ENCODE measurements around the gene NECTIN3.
A peak's percentile ranks its signal among the peaks of the same experiment; 100 is the strongest.

NECTIN3 gene, protein sequence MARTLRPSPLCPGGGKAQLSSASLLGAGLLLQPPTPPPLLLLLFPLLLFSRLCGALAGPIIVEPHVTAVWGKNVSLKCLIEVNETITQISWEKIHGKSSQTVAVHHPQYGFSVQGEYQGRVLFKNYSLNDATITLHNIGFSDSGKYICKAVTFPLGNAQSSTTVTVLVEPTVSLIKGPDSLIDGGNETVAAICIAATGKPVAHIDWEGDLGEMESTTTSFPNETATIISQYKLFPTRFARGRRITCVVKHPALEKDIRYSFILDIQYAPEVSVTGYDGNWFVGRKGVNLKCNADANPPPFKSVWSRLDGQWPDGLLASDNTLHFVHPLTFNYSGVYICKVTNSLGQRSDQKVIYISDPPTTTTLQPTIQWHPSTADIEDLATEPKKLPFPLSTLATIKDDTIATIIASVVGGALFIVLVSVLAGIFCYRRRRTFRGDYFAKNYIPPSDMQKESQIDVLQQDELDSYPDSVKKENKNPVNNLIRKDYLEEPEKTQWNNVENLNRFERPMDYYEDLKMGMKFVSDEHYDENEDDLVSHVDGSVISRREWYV

DNA sequence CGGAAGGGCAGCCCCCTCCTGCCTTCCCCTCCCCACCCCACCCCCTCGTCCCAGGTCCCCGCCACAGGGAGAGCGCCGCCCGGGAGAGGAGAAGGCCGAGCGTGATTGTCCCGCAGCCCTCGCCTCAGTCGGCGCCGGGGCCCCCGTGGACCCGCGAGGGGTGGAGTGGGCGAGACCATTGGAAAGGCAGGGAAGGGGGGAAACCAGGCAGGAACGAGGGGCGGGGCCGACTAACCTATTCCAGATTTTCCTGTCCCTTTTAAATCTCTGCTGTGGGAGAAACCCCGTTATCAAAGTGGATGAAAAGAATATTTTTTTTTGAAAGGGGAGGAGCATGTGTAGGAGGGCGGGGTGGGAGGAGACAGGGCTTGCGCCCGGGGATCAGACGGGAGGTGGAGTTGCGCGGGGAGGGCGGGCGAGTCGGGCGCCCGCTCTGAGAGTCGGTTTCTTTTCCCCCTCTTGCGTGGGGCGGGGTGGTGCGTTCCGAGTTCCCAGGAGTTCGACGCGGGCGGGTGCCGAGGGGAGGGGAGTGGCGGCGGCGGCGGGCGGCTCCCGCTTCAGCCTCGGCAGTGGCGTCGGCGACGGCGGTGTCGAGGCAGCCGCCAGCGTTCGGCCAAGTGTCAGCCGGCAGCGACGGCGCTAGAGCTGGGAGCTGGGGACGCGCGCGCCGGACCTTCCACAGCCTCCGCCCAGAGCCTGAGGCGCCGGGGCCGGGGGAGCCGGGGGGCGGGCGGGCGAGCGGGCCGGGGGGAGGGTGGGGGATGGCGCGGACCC, at the start of gene NECTIN3:
NECTIN3 (plus strand) TSS at position 560 of the 774 bp plus-strand sequence; CDS start at position 762, 202 bp downstream.
- H3K36me3 ChIP-seq (ENCODE audit: control insufficient read depth, insufficient read depth, low read length) = no peaks in the 10 kb centered on the region
- peak within 1 kb of the TSS; percentile 89 for H3K9ac ChIP-seq (ENCODE audit: low read length)
- H3K4me1 ChIP-seq (ENCODE audit: control insufficient read depth, insufficient read depth, low read length) = peaks cover 5% of the 10 kb centered on the region
- no peaks in the 10 kb centered on the region for H3K9me3 ChIP-seq (ENCODE audit: control insufficient read depth, low read length)
- peak within 1 kb of the TSS; percentile 97 for H3K4me3 ChIP-seq (ENCODE audit: low read length)
- no peaks in the 10 kb centered on the region for H3K27me3 ChIP-seq (ENCODE audit: control insufficient read depth, insufficient read depth, low read length)

DNA sequence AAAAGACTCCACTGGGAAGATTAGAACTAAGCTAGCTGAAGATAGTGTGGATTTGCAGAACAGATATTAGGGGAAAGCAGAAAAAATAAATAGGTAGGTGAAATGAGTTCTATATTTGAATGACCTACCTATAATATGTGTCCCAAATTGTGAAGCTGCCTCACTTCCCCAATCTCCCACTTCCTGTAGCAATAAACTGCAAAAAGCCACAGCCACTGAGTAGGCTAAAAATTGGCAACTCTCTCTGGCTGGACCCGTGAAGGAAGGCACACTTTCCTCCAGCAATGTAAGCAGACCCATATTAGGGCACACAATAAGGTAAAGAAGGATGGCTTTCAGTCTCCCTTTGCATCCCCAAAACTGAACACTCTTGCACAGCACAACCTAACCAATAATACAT, 43.7 kb upstream of the NECTIN3 start:
- H3K9me3 ChIP-seq (ENCODE audit: control insufficient read depth, low read length) = no peaks in the 10 kb centered on the region
- H3K4me3 ChIP-seq (ENCODE audit: low read length) = no peak overlapping the region

DNA sequence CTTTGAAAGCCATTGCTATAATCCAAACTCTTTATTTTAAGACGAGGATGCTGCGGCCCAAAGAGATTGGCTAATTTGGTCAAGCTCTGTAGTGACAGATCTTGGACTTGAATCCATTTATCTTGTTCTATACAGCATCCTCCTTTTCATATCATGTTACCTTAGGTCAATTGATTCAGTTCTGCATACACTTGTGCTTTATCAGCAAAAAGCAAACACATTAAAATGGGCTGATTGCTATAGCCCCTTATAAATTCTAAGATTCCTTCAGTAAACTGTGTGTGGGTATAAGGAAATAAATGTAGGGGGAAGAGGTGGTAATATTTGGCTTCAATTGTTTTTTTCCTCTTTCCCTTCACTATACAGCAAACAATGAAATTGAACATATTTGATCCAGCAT, 40.1 kb upstream of the NECTIN3 start:
- H3K36me3 ChIP-seq (ENCODE audit: control insufficient read depth, insufficient read depth, low read length) = no peaks in the 10 kb centered on the region
- H3K4me1 ChIP-seq (ENCODE audit: control insufficient read depth, insufficient read depth, low read length) = peaks cover 14% of the 10 kb centered on the region
- no peak overlapping the region for H3K9ac ChIP-seq (ENCODE audit: low read length)
- H3K4me3 ChIP-seq (ENCODE audit: low read length) = no peak overlapping the region
- H3K9me3 ChIP-seq (ENCODE audit: control insufficient read depth, low read length) = no peaks in the 10 kb centered on the region
- no peaks in the 10 kb centered on the region for H3K27me3 ChIP-seq (ENCODE audit: control insufficient read depth, insufficient read depth, low read length)

More for the DNA sequence above, 43.7 kb upstream of the NECTIN3 start:
- Histone ChIP-seq H3K4me1 (ENCODE audit: control insufficient read depth, insufficient read depth, low read length) (no peaks in the 10 kb centered on the region), H3K36me3 (ENCODE audit: control insufficient read depth, insufficient read depth, low read length) (no peaks in the 10 kb centered on the region), H3K9ac (ENCODE audit: low read length) (no peak overlapping the region), H3K27me3 (ENCODE audit: control insufficient read depth, insufficient read depth, low read length) (no peaks in the 10 kb centered on the region)

DNA sequence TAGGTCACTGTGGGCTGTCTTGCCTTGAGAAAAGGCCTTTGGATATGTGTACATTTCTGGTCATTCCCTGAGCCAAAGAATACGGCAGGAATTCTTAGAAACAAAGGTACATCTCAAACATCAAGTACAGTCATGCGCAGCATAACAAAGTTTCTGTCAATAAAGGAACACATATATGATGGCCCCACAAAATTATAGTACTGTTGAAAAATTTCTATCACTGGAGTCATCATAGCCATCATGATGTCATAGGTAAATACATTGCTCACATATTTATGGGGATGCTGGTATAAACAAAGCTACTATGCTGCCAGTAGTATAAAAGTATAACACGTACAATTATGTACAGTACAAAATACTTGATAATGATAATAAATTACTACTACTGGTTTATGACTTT, 38.9 kb upstream of the NECTIN3 start:
- no peak overlapping the region for H3K4me3 ChIP-seq (ENCODE audit: low read length)
- H3K9ac ChIP-seq (ENCODE audit: low read length) = no peak overlapping the region
- H3K27me3 ChIP-seq (ENCODE audit: control insufficient read depth, insufficient read depth, low read length) = no peaks in the 10 kb centered on the region
- H3K4me1 ChIP-seq (ENCODE audit: control insufficient read depth, insufficient read depth, low read length) = peaks cover 14% of the 10 kb centered on the region
- H3K9me3 ChIP-seq (ENCODE audit: control insufficient read depth, low read length) = no peaks in the 10 kb centered on the region
- no peaks in the 10 kb centered on the region for H3K36me3 ChIP-seq (ENCODE audit: control insufficient read depth, insufficient read depth, low read length)

DNA sequence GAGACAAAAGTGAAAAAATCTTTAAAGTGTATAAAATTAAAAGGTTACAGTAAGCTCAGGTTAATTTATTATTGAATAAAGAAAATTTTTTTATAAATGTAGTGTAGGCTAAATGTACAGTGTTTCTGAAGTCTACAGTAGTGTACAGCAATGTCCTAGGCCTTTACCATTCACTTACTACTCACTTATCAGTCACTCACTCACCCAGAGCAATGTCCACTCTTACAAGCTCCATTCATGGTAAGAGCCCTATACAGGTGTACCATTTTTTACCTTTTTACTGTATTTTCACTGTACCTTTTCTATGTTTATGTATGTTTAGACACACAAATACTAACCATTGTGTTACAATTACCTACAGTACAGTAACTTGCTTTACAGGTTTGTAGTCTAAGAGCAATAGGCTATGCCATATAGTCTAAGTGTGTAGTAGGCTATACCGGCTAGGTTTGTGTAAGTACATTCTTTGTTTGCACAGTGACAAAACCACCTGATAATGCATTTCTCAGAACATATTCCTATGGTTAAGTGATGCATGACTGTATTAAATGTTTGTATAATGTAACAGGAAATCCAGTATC, 38.1 kb upstream of the NECTIN3 start:
- no peaks in the 10 kb centered on the region for H3K36me3 ChIP-seq (ENCODE audit: control insufficient read depth, insufficient read depth, low read length)
- H3K4me1 ChIP-seq (ENCODE audit: control insufficient read depth, insufficient read depth, low read length) = peaks cover 14% of the 10 kb centered on the region
- no peak overlapping the region for H3K4me3 ChIP-seq (ENCODE audit: low read length)
- no peak overlapping the region for H3K9ac ChIP-seq (ENCODE audit: low read length)
- no peaks in the 10 kb centered on the region for H3K9me3 ChIP-seq (ENCODE audit: control insufficient read depth, low read length)
- H3K27me3 ChIP-seq (ENCODE audit: control insufficient read depth, insufficient read depth, low read length) = no peaks in the 10 kb centered on the region

DNA sequence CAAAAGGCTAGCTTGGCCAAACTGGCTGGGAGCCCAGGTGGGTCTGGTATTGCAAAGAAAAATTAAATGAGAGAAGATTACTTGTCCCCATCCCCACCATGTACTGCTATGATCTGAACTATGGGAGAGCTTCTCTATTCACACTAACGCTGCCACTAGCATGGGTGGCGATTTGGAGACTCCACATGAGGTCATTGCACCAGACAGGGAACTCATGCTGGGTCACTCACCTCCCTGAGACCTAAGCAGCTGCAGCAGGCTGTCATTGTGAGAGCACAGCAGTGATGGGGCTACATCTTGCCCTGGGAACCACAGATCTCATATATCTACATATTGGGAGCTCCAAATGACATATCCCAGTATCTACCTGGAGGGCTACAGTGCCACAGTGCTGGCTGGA, 36.3 kb upstream of the NECTIN3 start:
- no peak overlapping the region for H3K9ac ChIP-seq (ENCODE audit: low read length)
- no peak overlapping the region for H3K4me3 ChIP-seq (ENCODE audit: low read length)

DNA sequence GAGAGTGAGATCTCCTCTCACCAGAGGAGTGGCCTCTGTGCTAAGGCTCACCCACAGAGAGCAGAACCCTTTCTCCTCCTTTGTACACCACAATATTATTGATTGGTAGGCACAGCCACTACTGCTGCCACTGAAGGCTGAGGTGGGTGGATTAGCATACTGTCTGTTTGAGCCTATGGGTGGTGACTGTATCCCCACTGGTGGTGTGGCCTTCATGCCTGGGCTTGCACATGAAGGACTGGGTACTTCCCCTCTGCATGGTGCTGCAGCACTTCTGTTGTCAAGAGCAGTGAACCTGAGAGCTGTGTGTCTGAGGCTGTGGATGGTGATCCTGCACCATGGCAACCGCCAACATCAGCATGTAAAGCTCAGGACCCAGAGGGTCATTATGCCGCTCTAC, 35.7 kb upstream of the NECTIN3 start:
- Histone ChIP-seq H3K4me3 (ENCODE audit: low read length) (no peak overlapping the region), H3K4me1 (ENCODE audit: control insufficient read depth, insufficient read depth, low read length) (peaks cover 14% of the 10 kb centered on the region), H3K9ac (ENCODE audit: low read length) (no peak overlapping the region), H3K36me3 (ENCODE audit: control insufficient read depth, insufficient read depth, low read length) (no peaks in the 10 kb centered on the region), H3K27me3 (ENCODE audit: control insufficient read depth, insufficient read depth, low read length) (no peaks in the 10 kb centered on the region), H3K9me3 (ENCODE audit: control insufficient read depth, low read length) (no peaks in the 10 kb centered on the region)

More for the DNA sequence above, 36.3 kb upstream of the NECTIN3 start:
- Histone ChIP-seq H3K27me3 (ENCODE audit: control insufficient read depth, insufficient read depth, low read length) (no peaks in the 10 kb centered on the region), H3K9me3 (ENCODE audit: control insufficient read depth, low read length) (no peaks in the 10 kb centered on the region), H3K4me1 (ENCODE audit: control insufficient read depth, insufficient read depth, low read length) (peaks cover 14% of the 10 kb centered on the region), H3K36me3 (ENCODE audit: control insufficient read depth, insufficient read depth, low read length) (no peaks in the 10 kb centered on the region)

DNA sequence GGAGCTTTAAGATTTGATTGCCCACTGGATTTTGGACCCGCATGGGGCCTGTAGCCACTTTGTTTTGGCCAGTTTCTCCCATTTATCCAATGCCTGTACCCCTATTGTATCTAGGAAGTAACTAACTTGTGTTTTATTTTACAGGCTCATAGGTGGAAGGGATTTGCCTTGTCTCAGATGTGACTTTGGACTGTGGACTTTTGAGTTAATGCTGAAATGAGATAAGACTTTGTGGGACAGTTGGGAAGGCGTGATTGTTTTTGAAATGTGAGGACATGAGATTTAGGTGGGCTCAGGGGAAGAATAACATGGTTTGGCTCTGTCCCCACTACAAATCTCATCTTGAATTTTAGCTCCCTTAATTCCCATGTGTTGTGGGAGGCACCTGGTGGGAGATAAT, 30.7 kb upstream of the NECTIN3 start:
- no peaks in the 10 kb centered on the region for H3K36me3 ChIP-seq (ENCODE audit: control insufficient read depth, insufficient read depth, low read length)
- H3K4me3 ChIP-seq (ENCODE audit: low read length) = no peak overlapping the region
- no peaks in the 10 kb centered on the region for H3K27me3 ChIP-seq (ENCODE audit: control insufficient read depth, insufficient read depth, low read length)
- no peak overlapping the region for H3K9ac ChIP-seq (ENCODE audit: low read length)
- H3K9me3 ChIP-seq (ENCODE audit: control insufficient read depth, low read length) = no peaks in the 10 kb centered on the region
- H3K4me1 ChIP-seq (ENCODE audit: control insufficient read depth, insufficient read depth, low read length) = no peaks in the 10 kb centered on the region

DNA sequence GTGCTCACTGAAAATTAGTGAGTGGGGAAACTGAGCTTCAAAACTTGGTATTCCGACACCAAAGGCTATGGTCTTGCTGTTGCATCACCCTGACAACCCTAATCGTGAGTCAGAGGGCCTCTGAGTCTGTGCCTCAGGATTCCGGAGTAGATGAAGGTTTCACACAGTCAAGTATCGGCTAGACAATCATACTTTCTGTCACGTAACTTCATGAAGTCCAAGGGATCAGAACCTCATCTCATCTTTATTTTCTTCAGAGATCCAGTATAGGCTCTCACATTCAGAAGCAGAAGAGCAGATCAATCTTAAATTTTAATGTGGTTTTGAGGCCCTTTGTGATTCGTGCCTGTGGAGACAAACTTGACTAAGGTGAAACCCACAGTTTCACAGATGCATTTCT, 26.1 kb upstream of the NECTIN3 start:
- Histone ChIP-seq H3K36me3 (ENCODE audit: control insufficient read depth, insufficient read depth, low read length) (no peaks in the 10 kb centered on the region), H3K9ac (ENCODE audit: low read length) (no peak overlapping the region), H3K4me3 (ENCODE audit: low read length) (no peak overlapping the region), H3K9me3 (ENCODE audit: control insufficient read depth, low read length) (no peaks in the 10 kb centered on the region), H3K27me3 (ENCODE audit: control insufficient read depth, insufficient read depth, low read length) (no peaks in the 10 kb centered on the region), H3K4me1 (ENCODE audit: control insufficient read depth, insufficient read depth, low read length) (peaks cover 6% of the 10 kb centered on the region)

DNA sequence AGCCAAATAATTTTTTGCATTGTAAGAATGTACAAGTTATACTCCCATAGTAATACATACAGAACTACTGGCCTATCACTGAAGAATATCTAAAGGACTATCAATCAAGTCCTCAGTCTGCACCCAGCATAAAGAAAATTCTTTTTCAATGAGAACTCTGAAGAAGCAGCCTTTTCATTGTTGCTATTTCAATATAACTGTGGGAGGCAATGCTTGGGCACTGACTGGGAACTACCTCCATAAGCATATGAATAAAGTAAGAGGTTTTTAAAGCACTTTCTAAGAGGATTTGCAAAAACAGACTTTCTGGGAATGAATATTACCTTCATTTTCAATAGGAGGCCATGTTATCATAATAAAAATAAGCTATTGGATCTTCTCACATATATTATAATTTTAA, 24.6 kb upstream of the NECTIN3 start:
- H3K27me3 ChIP-seq (ENCODE audit: control insufficient read depth, insufficient read depth, low read length) = no peaks in the 10 kb centered on the region
- H3K4me3 ChIP-seq (ENCODE audit: low read length) = no peak overlapping the region
- H3K4me1 ChIP-seq (ENCODE audit: control insufficient read depth, insufficient read depth, low read length) = peaks cover 13% of the 10 kb centered on the region
- H3K36me3 ChIP-seq (ENCODE audit: control insufficient read depth, insufficient read depth, low read length) = no peaks in the 10 kb centered on the region
- no peaks in the 10 kb centered on the region for H3K9me3 ChIP-seq (ENCODE audit: control insufficient read depth, low read length)
- H3K9ac ChIP-seq (ENCODE audit: low read length) = no peak overlapping the region

DNA sequence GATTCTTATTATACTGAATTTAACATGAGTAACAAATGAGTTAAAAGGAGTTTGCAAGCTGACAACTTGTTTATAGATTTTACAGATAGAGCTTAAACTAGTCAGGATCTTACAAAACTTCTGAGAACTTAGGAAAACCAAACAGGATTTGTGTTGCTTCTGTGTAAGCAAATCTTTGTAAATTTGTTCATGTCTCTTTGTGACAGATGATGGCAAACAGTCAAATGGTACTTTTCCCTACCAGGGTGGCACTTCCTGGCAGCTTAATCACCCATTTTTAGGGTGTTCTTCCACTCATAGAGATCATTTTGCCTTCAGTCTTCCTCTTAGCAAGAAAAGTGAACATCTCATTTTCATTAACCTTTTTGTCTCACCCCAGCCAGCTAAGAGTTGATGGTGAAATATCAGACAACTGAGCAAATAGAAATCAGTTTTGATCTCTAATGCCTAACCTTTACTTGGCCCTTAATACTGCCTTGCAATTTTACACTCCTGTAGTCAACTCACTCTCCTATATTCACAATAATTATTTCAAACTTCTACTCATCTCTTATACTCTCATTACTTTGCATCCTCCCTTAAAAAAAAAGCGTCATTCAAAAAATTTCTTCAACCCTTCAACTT, 23.7 kb upstream of the NECTIN3 start:
- H3K9me3 ChIP-seq (ENCODE audit: control insufficient read depth, low read length) = no peaks in the 10 kb centered on the region
- no peak overlapping the region for H3K4me3 ChIP-seq (ENCODE audit: low read length)
- no peak overlapping the region for H3K9ac ChIP-seq (ENCODE audit: low read length)
- peaks cover 13% of the 10 kb centered on the region for H3K4me1 ChIP-seq (ENCODE audit: control insufficient read depth, insufficient read depth, low read length)
- H3K36me3 ChIP-seq (ENCODE audit: control insufficient read depth, insufficient read depth, low read length) = no peaks in the 10 kb centered on the region
- no peaks in the 10 kb centered on the region for H3K27me3 ChIP-seq (ENCODE audit: control insufficient read depth, insufficient read depth, low read length)
